Stimulated activated CD8-positive, alpha-beta memory T cell treated with anti-CD3 and anti-CD28 coated beads, Interleukin-15, amount 100 ng/mL, for 4 hours (primary cell): ENCODE data around the gene CCDC90B.

ENCODE experiments used
- DNase-seq, 2 donors: peaks; one replicate each; pipeline ENCODE4 v3.0.0-alpha.2; 2020; ENCODE audit warnings: low read depth in 2 of 2

CCDC90B gene

GRCh38 chr11:83235825-83236224 is 50.3 kb downstream of the CCDC90B start:
- DNase-seq: no peak

GRCh38 chr11:83223457-83223856 is 62.7 kb downstream of the CCDC90B start:
- DNase-seq: no peak

GRCh38 chr11:83222499-83222898 is 63.7 kb downstream of the CCDC90B start:
- no peak for DNase-seq

GRCh38 chr11:83221694-83222093 is 64.5 kb downstream of the CCDC90B start:
- no peak for DNase-seq

GRCh38 chr11:83220260-83220659 is 65.9 kb downstream of the CCDC90B start:
- no peak for DNase-seq

- DNase-seq: no peak
Measured at GRCh38 chr11:83219095-83219494, 67.1 kb downstream of the CCDC90B start.
